ENCODE results near the gene FGF19. TPM values are rescaled to one million over a fixed set of nuclear protein-coding genes. Genes with fewer than 3 reads are reported as not detected.

Gene FGF19
- polyA plus RNA-seq, 1 donor from 2014 or later: 4.6 TPM

- no peaks in the 10 kb centered on the region for H3K9me2 ChIP-seq (ENCODE audit: insufficient read depth, low read length)
- peaks cover 26% of the 10 kb centered on the region for H3K27me3 ChIP-seq (ENCODE audit: insufficient read depth, low read depth, low read length)
- no peaks in the 10 kb centered on the region for H3K36me3 ChIP-seq (ENCODE audit: insufficient read depth, low read length)
- peak; percentile 19 for TF ChIP-seq SMC3 (conservative IDR thresholded peaks at IDR 0.05; ENCODE audit: poor library complexity)
- no peak for TF ChIP-seq POLR2AphosphoS5 (IDR thresholded peaks at IDR 0.05)
- peak; percentile 24 for TF ChIP-seq EP300 (conservative IDR thresholded peaks at IDR 0.05; ENCODE audit: poor library complexity, severe bottlenecking)
- peak overlapping the region; percentile 57 for H3K4me2 ChIP-seq (ENCODE audit: low read length)
- H3K27ac ChIP-seq (ENCODE audit: low read length): peak overlapping the region; percentile 70
- H3K9me3 ChIP-seq (ENCODE audit: low read length): no peaks in the 10 kb centered on the region
- no peak overlapping the region for H2AFZ ChIP-seq (ENCODE audit: low read depth, low read length)
- H3F3A ChIP-seq (ENCODE audit: insufficient read depth, low read length, poor library complexity, severe bottlenecking): no peaks in the 10 kb centered on the region
- H3K4me3 ChIP-seq (ENCODE audit: low read length): peak overlapping the region; percentile 62
- no peaks in the 10 kb centered on the region for H4K20me1 ChIP-seq (ENCODE audit: insufficient read depth)
- peaks cover 27% of the 10 kb centered on the region for H3K79me2 ChIP-seq (replicated peaks; ENCODE audit: insufficient read depth, low read length)
- peak overlapping the region; percentile 63 for H3K9ac ChIP-seq (ENCODE audit: low read length)
These were observed 1.6 kb upstream of the FGF19 start for GRCh38 chr11:69705351-69705811.

- Histone ChIP-seq H3K36me3 (ENCODE audit: insufficient read depth, low read length) (no peaks in the 10 kb centered on the region), H3K4me3 (ENCODE audit: low read length) (peak overlapping the region; percentile 62), H3F3A (ENCODE audit: insufficient read depth, low read length, poor library complexity, severe bottlenecking) (no peaks in the 10 kb centered on the region), H3K9me2 (ENCODE audit: insufficient read depth, low read length) (no peaks in the 10 kb centered on the region), H2AFZ (ENCODE audit: low read depth, low read length) (peak overlapping the region; percentile 60), H3K27me3 (ENCODE audit: insufficient read depth, low read depth, low read length) (peaks cover 26% of the 10 kb centered on the region), H3K79me2 (replicated peaks; ENCODE audit: insufficient read depth, low read length) (peaks cover 27% of the 10 kb centered on the region), H3K9ac (ENCODE audit: low read length) (peak overlapping the region; percentile 63), H3K27ac (ENCODE audit: low read length) (peak overlapping the region; percentile 70), H3K9me3 (ENCODE audit: low read length) (no peaks in the 10 kb centered on the region), H4K20me1 (ENCODE audit: insufficient read depth) (no peaks in the 10 kb centered on the region), H3K4me2 (ENCODE audit: low read length) (peak overlapping the region; percentile 57)
- TF ChIP-seq REST (IDR thresholded peaks at IDR 0.05; ENCODE audit: borderline replicate concordance): no peak
- peak; percentile 34 for TF ChIP-seq POLR2AphosphoS5 (IDR thresholded peaks at IDR 0.05)
- peak; percentile 88 for TF ChIP-seq RAD21 (conservative IDR thresholded peaks at IDR 0.05)
- no peak for TF ChIP-seq EZH2 (IDR thresholded peaks at IDR 0.05; ENCODE audit: borderline replicate concordance, insufficient read depth, low read length, poor library complexity, severe bottlenecking)
- peak; percentile 81 for TF ChIP-seq SMC3 (conservative IDR thresholded peaks at IDR 0.05; ENCODE audit: poor library complexity)
- TF ChIP-seq CTCF (IDR thresholded peaks at IDR 0.05; ENCODE audit: poor library complexity, severe bottlenecking): peak; percentile 86
- peak; percentile 26 for TF ChIP-seq EP300 (conservative IDR thresholded peaks at IDR 0.05; ENCODE audit: poor library complexity, severe bottlenecking)
- no peak for TF ChIP-seq TAF1 (IDR thresholded peaks at IDR 0.05; ENCODE audit: low read depth)
- no peak for TF ChIP-seq MXI1 (conservative IDR thresholded peaks at IDR 0.05; ENCODE audit: poor library complexity, severe bottlenecking)
These were observed 859 bp upstream of the FGF19 start for GRCh38 chr11:69704508-69705253.
